Lower lobe of right lung (tissue), 2 donors: ENCODE data around the gene TASOR2. TPM values are rescaled to one million over a fixed set of nuclear protein-coding genes. Genes with fewer than 3 reads are reported as not detected.

ENCODE experiments used
- ATAC-seq, 2 donors: fragments of 200-7000 bp; cut with Tn5 transposase; one replicate each; pipeline ENCODE4 v1.9.1; 2020 to 2022; ENCODE audit warnings: mild to moderate bottlenecking in 2 of 2, moderate library complexity in 2 of 2
- DNase-seq: peaks from one replicate; pipeline ENCODE4 v3.0.0-alpha.2; 2020
- H3K27ac ChIP-seq: fragments of 200-600 bp; one replicate; pipeline ENCODE4 v1.8.0; 2022
- H3K27me3 ChIP-seq: fragments of 200-600 bp; one replicate; pipeline ENCODE4 v1.8.0; 2022; ENCODE audit warnings: low read depth
- H3K36me3 ChIP-seq: fragments of 200-600 bp; one replicate; pipeline ENCODE4 v1.8.0; 2022; ENCODE audit warnings: mild to moderate bottlenecking
- H3K4me1 ChIP-seq: fragments of 200-600 bp; one replicate; pipeline ENCODE4 v1.8.0; 2022
- H3K4me3 ChIP-seq: fragments of 200-600 bp; one replicate; pipeline ENCODE4 v1.8.0; 2022; ENCODE audit warnings: mild to moderate bottlenecking
- H3K9me3 ChIP-seq: fragments of 200-600 bp; one replicate; pipeline ENCODE4 v1.8.0; 2022
- intact Hi-C: fragments of 100-400 bp; cut with DNase I; formaldehyde crosslinking; loops from one replicate; pipeline ENCODE4 v1.11.0; 2022
- total RNA-seq: library from RNA; stranded (reverse); fragmentation: NEBNext Ultra II Directional; extraction: Animal tissue kit (Norgen Biotek cat#: 25700); gene quantifications from one replicate; pipeline ENCODE4 v1.2.1, GENCODE V29; 2021
- TF ChIP-seq, protein P1 (sequence below): fragments of 200-600 bp; IDR thresholded peaks from one replicate; pipeline ENCODE4 v1.8.0; 2022; ENCODE audit warnings: antibody characterized with exemption, mild to moderate bottlenecking
- donor health status: DM: no; HTN: yes; CAD: no; lungs with severe emphysema.

Gene TASOR2
- total RNA-seq, 1 donor from 2014 or later = 48.9 TPM

DNA sequence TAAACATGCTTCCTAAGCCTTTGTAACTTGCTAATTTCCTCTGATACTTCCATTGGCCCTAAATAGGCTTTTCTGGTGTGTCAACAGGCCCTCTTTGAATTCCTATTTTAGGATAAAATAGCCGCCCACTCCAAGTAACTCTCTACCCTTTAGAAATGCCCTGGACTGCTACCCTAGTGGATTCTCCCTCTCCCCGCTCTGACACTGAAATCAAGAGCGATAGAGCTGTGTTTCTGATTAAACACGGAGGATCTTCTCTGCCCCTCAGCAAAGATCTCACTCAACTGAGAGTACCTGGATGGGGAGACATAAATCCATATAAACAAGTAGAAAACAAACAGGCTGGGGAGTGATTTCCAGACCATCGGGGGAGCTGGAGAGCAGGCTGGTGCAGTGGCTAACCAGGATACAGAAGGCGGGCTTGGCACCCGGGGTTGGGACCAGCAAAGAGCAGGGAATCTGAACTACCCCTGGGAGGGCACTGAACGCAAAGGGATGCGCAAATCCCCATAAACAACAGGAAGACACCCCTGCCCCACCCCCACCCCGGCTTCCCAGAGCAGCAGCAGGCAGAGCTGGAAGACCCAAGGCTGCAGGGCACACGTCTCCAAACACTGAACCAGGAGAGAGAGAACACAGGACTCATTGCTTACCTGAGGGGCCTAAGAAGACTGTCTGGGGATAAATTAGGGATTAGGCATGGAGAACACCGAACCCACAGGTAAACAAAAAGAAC is 20.8 kb upstream of the TASOR2 start:
- Histone ChIP-seq H3K36me3 (no peaks in the 10 kb centered on the region), H3K4me1 (peaks cover 40% of the 10 kb centered on the region), H3K27me3 (no peaks in the 10 kb centered on the region), H3K4me3 (no peak overlapping the region), H3K27ac (no peak overlapping the region), H3K9me3 (no peaks in the 10 kb centered on the region)
- intact Hi-C loops = no loop called here
- TF ChIP-seq, protein P1, sequence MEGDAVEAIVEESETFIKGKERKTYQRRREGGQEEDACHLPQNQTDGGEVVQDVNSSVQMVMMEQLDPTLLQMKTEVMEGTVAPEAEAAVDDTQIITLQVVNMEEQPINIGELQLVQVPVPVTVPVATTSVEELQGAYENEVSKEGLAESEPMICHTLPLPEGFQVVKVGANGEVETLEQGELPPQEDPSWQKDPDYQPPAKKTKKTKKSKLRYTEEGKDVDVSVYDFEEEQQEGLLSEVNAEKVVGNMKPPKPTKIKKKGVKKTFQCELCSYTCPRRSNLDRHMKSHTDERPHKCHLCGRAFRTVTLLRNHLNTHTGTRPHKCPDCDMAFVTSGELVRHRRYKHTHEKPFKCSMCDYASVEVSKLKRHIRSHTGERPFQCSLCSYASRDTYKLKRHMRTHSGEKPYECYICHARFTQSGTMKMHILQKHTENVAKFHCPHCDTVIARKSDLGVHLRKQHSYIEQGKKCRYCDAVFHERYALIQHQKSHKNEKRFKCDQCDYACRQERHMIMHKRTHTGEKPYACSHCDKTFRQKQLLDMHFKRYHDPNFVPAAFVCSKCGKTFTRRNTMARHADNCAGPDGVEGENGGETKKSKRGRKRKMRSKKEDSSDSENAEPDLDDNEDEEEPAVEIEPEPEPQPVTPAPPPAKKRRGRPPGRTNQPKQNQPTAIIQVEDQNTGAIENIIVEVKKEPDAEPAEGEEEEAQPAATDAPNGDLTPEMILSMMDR = no peak
- ATAC-seq = no peak
- no peak for DNase-seq

DNA sequence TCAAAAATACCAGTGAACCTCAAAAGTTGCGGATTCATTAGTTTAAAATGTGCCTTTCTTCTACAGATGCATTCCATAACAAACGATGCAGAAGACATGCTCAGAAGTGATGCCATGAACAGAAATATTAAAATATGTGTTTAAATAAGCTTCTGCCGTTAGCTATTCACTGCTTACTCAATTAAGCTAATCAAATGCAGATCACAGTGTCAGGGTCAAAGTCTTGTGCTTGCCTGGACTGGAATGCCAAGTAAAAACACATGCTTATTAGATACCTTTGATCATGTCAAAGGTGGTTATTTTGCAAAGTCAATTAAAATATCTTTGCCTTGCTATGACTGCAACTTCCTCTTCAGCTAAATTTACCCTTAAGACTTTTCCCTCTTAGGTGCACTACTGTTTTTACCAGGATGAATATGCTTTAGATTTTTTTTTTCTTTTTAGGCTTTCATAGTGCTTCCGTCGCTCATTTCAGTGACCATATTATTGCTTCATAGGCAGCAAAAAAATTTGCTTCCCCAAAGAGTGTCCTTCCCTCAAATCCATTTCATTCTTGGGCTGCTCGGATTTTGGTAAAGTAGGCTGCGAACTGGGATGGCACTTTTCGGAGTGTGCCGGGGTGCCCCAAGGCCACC is 19.1 kb upstream of the TASOR2 start:
- ATAC-seq (no peak), DNase-seq (no peak)
- TF ChIP-seq, protein P1 = no peak
- Histone ChIP-seq H3K4me3 (peak overlapping the region; percentile 88), H3K4me1 (peaks cover 24% of the 10 kb centered on the region), H3K36me3 (no peaks in the 10 kb centered on the region), H3K27me3 (no peaks in the 10 kb centered on the region), H3K27ac (peak overlapping the region; percentile 85), H3K9me3 (no peaks in the 10 kb centered on the region)
- intact Hi-C loops = no loop called here

DNA sequence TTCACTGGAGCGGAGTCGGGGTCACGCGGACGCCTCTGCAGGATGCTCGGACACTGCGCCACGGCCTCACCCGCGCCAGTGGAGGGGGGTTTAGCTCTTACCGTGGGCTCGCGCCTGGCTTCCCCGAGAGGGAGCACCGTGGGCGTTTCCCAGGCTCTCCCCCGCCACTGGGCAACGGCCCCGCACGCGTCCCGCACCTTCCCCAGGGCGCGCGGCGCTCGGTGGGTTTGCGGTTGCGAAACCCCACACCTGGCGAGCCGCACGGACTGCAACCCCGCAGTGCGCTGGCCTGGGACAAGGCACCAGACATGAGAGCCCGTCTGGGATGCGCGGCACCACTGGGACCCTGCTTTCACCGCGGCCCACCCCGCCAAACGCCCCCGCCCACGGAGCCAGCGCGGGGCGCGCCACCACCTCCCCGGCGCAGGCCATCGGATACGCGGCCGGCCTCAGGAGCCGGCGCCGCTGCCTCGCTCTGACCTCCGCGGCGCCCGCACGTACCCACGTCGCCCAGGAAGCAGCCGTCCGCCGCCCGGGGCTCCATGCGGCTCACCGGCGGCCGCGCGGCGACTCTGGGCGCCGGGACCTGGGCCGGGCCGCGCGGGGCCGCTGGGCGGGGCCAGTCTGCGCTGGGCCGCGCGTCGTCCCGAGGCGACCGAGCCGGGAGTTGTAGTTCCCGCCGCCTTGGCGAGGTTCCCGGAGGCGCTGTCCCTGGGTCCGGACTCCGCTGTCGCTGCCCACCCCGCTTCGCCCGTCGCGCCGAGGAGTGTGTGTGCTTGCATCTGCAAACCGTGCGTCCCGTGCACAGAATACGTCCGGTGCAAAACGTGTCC is 18.4 kb upstream of the TASOR2 start, which contains the start of gene ASB13:
Gene ASB13 (minus strand): TSS at position 588 of the 833 bp plus-strand sequence. CDS start 44 bp downstream, at position 544.
- Histone ChIP-seq H3K27ac (peak within 1 kb of the TSS; percentile 85), H3K4me1 (peaks cover 20% of the 10 kb centered on the region), H3K4me3 (peak within 1 kb of the TSS; percentile 88), H3K36me3 (no peaks in the 10 kb centered on the region), H3K27me3 (no peaks in the 10 kb centered on the region), H3K9me3 (no peaks in the 10 kb centered on the region)
- intact Hi-C loops = no loop called here
- DNase-seq = peak; percentile 85
- ATAC-seq = peak; percentile 96 to 98
- TF ChIP-seq, protein P1 = no peak

DNA sequence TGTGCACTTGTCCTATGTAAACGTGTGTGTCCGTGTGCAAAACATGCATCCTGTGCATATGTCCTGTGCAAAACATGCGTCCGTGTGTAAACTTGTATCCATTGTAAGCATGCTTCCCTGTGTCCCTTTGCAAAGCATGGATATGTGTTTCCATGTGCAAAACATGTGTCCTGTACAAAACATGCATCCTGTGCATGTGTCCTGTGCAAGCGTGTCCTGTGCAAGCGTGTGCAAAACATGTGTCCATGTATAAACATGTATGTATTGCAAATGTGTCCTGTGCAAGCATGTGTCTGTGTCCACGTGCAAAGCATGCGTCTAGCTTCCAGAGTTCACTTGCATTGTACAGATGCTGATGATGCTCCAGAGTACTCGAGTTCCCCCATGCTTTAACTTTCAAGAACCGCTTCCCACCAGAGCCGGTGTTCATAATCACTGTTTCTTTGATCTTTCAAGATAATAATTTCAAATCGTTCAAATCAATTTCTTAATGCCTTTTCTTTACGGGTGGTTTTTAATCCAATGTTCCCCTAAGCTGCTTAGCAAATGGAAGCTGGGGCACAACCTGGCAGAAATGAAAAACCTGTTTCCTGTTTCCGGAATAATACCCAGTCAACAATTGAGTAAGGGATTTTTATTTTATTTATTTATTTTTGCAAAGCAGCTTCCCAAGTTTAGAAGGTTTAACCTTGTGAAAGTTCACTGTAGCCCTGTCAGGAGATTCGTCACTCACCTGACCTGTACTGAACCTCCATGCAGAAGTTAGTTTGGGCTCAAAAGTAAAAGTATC is 17.6 kb upstream of the TASOR2 start:
- no peaks in the 10 kb centered on the region for H3K9me3 ChIP-seq
- H3K4me3 ChIP-seq = peak overlapping the region; percentile 88
- H3K36me3 ChIP-seq = no peaks in the 10 kb centered on the region
- H3K27ac ChIP-seq = no peak overlapping the region
- no peak for ATAC-seq
- H3K27me3 ChIP-seq = no peaks in the 10 kb centered on the region
- DNase-seq = no peak
- intact Hi-C loops = no loop called here
- TF ChIP-seq, protein P1 = no peak
- peaks cover 20% of the 10 kb centered on the region for H3K4me1 ChIP-seq

DNA sequence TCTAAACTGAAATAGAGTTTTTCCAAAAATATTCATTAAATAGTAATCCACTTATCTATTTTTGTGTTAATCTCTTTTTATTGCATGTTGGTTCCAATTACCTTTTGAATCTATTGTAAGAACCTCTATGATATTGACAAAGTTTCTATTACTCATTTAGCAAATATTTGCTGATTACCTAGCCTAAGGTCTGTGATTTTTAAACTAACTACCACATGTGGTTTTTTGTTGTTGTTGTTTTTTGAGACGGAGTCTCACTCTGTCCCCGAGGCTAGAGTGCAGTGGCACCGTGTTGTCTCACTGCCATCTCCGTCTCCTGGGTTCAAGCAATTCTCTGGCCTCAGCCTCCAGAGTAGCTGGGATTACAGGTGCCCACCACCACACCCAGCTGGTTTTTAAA is 16.2 kb upstream of the TASOR2 start:
- no peaks in the 10 kb centered on the region for H3K36me3 ChIP-seq
- no peak overlapping the region for H3K27ac ChIP-seq
- intact Hi-C loops = no loop called here
- ATAC-seq (no peak), DNase-seq (no peak)
- H3K9me3 ChIP-seq = no peaks in the 10 kb centered on the region
- TF ChIP-seq, protein P1 = no peak
- peaks cover 20% of the 10 kb centered on the region for H3K4me1 ChIP-seq
- no peaks in the 10 kb centered on the region for H3K27me3 ChIP-seq
- no peak overlapping the region for H3K4me3 ChIP-seq
